Fibroblast of mammary gland (primary cell): ENCODE results near the gene SRPX2.

Experiments used
- DNase-seq: peaks from one replicate; pipeline ENCODE4 v3.0.0-alpha.2; 2010; ENCODE audit warnings: low read depth
- H3K4me3 ChIP-seq: 2 replicates; pipeline ENCODE4 v1.5.1; 2011; ENCODE audit warnings: low read depth, mild to moderate bottlenecking, low read length, moderate library complexity; ENCODE audit not compliant: control insufficient read depth
- CTCF ChIP-seq: conservative IDR thresholded peaks from 2 replicates; pipeline ENCODE4 v1.5.1; 2011; ENCODE audit warnings: low read depth, low read length, inconsistent platforms; ENCODE audit not compliant: control insufficient read depth, insufficient read depth

Gene SRPX2

GRCh38 chrX:100643956-100644860 is at the start of gene SRPX2:
TSS of gene SRPX2 (plus strand) at chrX:100644199. CDS start at chrX:100646323, 2,124 bp downstream.
- H3K4me3 ChIP-seq: peak within 1 kb of the TSS; percentile 75
- no peak for TF ChIP-seq CTCF
- peak; percentile 92 for DNase-seq

- DNase-seq: no peak
- TF ChIP-seq CTCF: no peak
- no peak overlapping the region for H3K4me3 ChIP-seq
These were observed 47.4 kb upstream of the SRPX2 start for GRCh38 chrX:100596601-100597000.

- H3K4me3 ChIP-seq: no peak overlapping the region
- no peak for TF ChIP-seq CTCF
- DNase-seq: no peak
These were observed 44.5 kb upstream of the SRPX2 start for GRCh38 chrX:100599456-100599855.

GRCh38 chrX:100600340-100600739 is 43.7 kb upstream of the SRPX2 start:
- TF ChIP-seq CTCF: no peak
- DNase-seq: no peak
- no peak overlapping the region for H3K4me3 ChIP-seq

GRCh38 chrX:100600758-100601157 is 43.2 kb upstream of the SRPX2 start:
- no peak for TF ChIP-seq CTCF
- no peak for DNase-seq
- H3K4me3 ChIP-seq: no peak overlapping the region

- DNase-seq: no peak
- no peak overlapping the region for H3K4me3 ChIP-seq
- no peak for TF ChIP-seq CTCF
These were observed 37.2 kb upstream of the SRPX2 start for GRCh38 chrX:100606753-100607152.
